Mammary epithelial cell (primary cell): Measurements from ENCODE around the gene KLHL29.

Source experiments
- EZH2 ChIP-seq: IDR thresholded peaks from 2 replicates; pipeline ENCODE4 v1.6.1; 2012; ENCODE audit warnings: low read length, inconsistent platforms, borderline replicate concordance
- TF ChIP-seq, protein P1 (sequence below), 2 donors: IDR thresholded peaks in 1 of 2; conservative IDR thresholded peaks in 1 of 2; 2 replicates each; pipeline ENCODE4 v1.5.1; 2011 to 2012; ENCODE audit warnings: inconsistent platforms in 2 of 2, low read length in 2 of 2, mild to moderate bottlenecking in 2 of 2, control low read depth in 1 of 2, low read depth in 1 of 2; ENCODE audit not compliant: insufficient read depth in 1 of 2; ENCODE audit errors: extremely low read depth in 1 of 2

DNA sequence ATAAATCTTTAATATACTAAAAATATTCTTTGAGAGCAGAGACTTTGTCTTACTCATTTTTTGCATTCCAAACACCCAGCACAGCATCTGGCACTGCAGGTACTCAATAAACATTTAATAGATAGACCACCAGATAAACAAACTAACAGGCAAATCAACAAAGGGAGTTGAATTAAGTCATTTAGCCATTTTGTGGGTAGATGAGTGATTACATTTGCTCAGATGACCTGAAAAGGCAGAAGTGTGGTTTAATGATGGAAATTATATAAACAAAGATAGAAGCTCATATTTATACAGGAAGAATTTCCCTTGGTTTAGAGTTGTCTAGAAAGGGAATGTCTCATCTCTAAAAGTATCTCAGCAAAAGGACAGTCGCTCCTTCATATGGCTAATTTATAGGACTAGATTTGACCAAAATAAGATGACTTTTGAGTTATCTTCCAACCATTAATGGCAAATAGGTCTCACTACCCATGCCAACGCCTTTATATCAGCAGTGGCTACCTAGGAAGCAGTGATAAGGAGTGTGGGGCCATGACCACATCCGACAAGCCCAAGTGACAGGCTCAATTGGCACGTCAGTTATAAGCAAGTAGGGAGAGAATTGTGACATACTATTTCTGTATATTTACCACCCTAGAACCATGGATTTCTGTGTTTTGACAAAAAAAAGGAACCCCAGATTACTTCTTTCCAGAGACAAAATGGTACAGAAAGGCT, 368.5 kb downstream of the KLHL29 start:
- TF ChIP-seq, protein P1, sequence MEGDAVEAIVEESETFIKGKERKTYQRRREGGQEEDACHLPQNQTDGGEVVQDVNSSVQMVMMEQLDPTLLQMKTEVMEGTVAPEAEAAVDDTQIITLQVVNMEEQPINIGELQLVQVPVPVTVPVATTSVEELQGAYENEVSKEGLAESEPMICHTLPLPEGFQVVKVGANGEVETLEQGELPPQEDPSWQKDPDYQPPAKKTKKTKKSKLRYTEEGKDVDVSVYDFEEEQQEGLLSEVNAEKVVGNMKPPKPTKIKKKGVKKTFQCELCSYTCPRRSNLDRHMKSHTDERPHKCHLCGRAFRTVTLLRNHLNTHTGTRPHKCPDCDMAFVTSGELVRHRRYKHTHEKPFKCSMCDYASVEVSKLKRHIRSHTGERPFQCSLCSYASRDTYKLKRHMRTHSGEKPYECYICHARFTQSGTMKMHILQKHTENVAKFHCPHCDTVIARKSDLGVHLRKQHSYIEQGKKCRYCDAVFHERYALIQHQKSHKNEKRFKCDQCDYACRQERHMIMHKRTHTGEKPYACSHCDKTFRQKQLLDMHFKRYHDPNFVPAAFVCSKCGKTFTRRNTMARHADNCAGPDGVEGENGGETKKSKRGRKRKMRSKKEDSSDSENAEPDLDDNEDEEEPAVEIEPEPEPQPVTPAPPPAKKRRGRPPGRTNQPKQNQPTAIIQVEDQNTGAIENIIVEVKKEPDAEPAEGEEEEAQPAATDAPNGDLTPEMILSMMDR (conservative IDR thresholded peaks at IDR 0.05 in 1 of 2, IDR thresholded peaks at IDR 0.05 in 1 of 2; ENCODE audit: extremely low read depth in 1 of 2, insufficient read depth in 1 of 2, low read depth in 1 of 2, low read length in 2 of 2) = no peak
- TF ChIP-seq EZH2 = no peak
